Stimulated activated naive CD8-positive, alpha-beta T cell treated with anti-CD3 and anti-CD28 coated beads, Interleukin-15, Interleukin-2, amounts not matched to agents 100 U/mL and 50 U/mL, for 24 hours (primary cell): ENCODE data around the gene GABRA4.
A peak's percentile ranks its signal among the peaks of the same experiment; 100 is the strongest.

Experiments
- ATAC-seq: fragments of 150-1000 bp; cut with Tn5 transposase; one replicate; pipeline ENCODE4 v1.10.0; 2021
- DNase-seq: peaks from one replicate; pipeline ENCODE4 v3.0.0; 2021

GABRA4 gene

DNA sequence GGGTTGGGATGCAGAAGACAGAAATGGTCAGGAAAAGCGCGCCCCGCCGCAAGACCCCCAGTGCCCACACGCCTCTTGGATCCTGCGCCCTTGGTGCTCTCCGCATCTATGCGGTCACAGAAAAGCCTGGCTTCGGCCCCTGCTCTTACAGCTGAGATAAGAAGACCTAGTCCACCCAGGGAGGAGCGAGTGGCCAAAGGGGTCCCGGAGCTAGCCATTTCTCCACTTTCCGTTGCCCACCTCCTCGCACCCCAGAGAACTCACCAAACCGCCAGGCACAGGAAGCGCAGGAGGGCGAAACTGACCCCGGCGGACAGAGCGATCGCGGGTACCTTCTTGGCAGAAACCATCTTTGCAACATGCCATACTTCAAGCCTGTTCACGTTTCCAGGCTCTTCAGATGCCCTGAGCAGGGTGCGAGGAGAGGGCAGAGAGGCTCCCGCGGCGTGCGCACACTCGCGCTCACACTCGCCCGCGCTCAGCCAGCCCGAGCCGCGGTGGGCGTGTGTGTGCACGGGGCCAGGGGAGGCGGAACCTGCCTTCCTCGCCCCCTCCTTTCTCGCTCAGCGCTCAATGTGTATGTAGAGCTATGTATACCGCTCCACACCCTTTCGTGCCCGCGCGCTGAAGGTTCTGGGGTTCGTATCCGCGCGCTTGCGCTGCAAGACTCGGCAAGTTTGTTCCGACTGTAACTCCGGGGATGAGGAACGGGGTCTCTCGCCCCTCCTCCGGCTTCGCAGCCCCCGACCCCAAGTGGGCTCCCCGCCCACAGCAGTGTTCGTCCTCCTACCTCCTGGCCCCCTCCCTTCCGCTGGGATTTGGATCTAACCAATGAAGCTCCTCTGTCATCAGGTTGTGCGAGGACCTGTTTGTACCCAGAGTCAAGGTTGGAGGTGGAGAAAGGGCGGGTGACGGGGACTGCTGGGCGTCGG is at the start of gene GABRA4:
Gene GABRA4, minus strand, starts transcription at position 507 of the 932 bp plus-strand sequence. Its CDS starts 157 bp downstream, at position 350.
- no peak for DNase-seq
- ATAC-seq, result no peak

GRCh38 chr4:47040828-47041227 is 47.4 kb upstream of the GABRA4 start:
- ATAC-seq, result no peak
- no peak for DNase-seq

- ATAC-seq, result no peak
- no peak for DNase-seq
Measured at GRCh38 chr4:47038263-47038662, 44.9 kb upstream of the GABRA4 start.

- DNase-seq, result peak; percentile 59
- peak; percentile 88 for ATAC-seq
Measured at GRCh38 chr4:47032405-47033106, 39.2 kb upstream of the GABRA4 start.

DNA sequence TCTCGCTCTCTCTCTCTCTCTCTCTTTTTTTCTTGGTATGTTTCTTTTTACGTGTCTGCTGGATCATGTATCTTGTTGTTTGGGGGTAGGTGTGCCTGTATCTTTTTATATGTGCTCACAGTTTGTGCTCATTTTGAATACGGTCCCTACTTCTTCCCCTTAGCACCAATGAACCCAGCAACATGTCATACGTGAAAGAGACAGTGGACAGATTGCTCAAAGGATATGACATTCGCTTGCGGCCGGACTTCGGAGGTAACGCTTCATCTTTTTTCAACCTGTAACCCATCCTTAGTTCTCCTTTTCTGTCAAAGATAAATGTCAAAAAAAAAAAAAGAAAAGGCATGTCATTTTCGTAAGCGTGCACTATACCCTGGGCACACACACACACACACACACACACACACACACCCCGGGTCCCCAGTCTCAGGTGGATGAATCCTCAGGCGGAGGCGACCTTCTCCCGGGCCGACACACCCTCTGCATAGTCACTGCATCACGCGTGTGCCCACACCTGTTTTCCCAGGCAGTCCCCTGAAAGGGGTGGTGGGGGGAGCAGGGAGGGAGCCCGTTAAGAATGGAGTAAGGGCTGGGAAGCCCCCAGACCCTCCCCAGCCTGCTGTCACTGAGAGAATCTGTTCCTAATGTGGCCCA is 38.5 kb upstream of the GABRA4 start:
- DNase-seq, result no peak

GRCh38 chr4:47031011-47031678 is 37.8 kb upstream of the GABRA4 start, which contains the start of gene GABRB1:
TSS of gene GABRB1 (plus strand) at chr4:47031567.
- ATAC-seq, result no peak
- peak; percentile 13 for DNase-seq

More for the DNA sequence above, 38.5 kb upstream of the GABRA4 start:
- no peak for ATAC-seq

GRCh38 chr4:47017494-47017893 is 24.1 kb upstream of the GABRA4 start:
- no peak for DNase-seq
- no peak for ATAC-seq

GRCh38 chr4:47017081-47017480 is 23.7 kb upstream of the GABRA4 start:
- DNase-seq, result no peak
- no peak for ATAC-seq

- no peak for ATAC-seq
- DNase-seq, result no peak
Measured at GRCh38 chr4:47013373-47013772, 20.0 kb upstream of the GABRA4 start.

GRCh38 chr4:47012676-47013075 is 19.3 kb upstream of the GABRA4 start:
- ATAC-seq (no peak), DNase-seq (no peak)

DNA sequence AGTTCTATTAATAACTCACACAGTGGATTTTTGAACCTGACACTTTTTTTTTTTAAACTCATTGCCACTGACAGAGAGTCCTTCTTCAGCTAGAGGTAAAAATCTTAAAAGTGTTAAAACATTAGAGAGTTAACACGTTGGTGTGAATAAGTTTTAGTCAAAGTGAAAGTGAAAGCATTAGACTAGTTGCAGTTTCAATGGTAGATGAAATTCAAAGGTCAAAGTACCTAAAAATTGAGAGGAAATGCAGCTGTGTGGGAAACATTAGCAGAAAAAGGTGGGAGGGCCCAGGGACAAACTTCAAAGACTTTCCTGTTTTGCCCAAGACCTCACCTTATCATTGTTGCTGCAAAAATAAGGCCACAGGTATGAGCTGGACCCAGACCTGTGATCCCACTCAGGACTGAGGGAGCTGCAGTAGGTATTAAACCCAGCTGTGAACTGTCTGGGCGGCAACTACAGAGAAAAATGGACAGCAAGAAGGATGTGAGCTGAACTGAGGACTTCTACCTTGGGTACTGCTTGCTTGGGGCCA is 17.6 kb upstream of the GABRA4 start:
- ATAC-seq (peak; percentile 19), DNase-seq (no peak)

- no peak for DNase-seq
- ATAC-seq, result no peak
Measured at GRCh38 chr4:47010347-47010911, 17.0 kb upstream of the GABRA4 start.

GRCh38 chr4:47002580-47002979 is 9.2 kb upstream of the GABRA4 start:
- ATAC-seq, result no peak
- no peak for DNase-seq

GRCh38 chr4:47000406-47000805 is 7.0 kb upstream of the GABRA4 start:
- DNase-seq (no peak), ATAC-seq (no peak)

DNA sequence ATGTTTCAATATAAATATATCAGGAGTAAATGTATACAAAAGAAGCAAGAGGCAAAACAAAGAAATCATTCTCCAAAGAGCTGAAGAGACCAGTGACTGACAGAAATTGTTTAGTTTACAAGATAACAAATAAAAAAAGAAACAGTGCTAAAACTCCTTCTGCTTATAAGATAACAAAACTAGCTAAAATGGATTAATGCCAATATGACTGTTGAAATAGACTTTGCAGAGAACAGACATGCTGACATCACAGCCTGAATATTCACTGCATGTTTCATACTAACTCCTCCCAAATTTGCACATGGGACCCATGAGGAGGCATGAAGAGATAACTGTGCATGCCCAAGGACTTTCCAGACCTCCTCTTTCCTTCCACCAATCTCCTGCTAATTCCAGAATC is 6.2 kb upstream of the GABRA4 start:
- ATAC-seq (no peak), DNase-seq (no peak)

DNA sequence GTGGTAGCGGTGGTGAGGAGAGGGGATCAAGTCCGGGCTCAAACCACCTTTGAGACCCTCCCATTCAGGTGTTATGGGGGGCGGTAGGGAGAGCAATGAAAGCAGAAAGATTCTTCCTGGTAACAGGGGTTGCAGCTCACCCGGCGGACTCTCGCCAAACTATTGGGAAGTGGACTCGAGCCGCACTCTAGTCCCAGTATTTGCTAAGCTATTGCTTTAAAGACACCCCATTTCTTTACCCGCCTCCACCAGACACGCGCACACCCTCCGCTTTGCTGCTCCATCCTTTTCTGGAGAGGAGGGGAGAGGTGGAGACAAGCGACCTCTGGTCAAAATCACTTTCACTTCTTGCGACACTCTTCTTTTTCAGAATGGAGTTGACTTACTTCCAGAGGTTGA is 625 bp upstream of the GABRA4 start:
- DNase-seq (no peak), ATAC-seq (no peak)

- no peak for ATAC-seq
- DNase-seq, result no peak
Measured at GRCh38 chr4:46992338-46992737, 1.0 kb downstream of the GABRA4 start.

DNA sequence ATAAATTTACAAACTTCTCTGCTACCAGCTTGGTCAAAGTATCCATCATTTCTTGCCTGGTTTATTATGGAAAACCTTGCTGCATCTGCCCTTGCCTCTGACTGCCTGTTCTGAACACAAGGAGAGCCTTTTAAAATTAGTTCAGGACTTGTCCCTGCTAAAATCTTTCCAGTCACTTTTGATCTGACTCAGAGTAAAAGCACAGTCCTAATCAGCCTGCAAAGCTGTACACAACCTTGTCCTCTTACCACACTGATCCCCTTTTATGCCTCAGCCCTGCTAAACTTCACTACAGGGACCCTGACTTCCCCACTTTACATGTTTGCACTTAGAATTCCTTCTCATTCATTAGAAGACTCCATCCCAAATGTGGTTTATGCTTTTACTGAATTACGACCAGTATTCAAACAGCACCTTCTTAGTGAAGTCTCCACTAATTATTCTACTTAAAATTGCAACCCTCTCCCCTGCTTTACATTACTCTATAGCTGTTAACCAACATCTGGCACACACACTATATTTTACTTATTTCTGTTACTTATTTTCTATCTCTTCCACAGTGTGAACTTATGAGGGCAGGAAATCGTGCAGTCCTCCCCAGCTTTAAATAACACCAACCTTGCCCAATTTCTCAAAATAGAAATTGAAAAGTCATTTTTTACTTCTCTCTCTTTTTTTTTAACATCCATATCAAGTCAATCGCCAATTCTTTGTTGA is 6.3 kb downstream of the GABRA4 start:
- DNase-seq, result no peak
- ATAC-seq, result no peak

DNA sequence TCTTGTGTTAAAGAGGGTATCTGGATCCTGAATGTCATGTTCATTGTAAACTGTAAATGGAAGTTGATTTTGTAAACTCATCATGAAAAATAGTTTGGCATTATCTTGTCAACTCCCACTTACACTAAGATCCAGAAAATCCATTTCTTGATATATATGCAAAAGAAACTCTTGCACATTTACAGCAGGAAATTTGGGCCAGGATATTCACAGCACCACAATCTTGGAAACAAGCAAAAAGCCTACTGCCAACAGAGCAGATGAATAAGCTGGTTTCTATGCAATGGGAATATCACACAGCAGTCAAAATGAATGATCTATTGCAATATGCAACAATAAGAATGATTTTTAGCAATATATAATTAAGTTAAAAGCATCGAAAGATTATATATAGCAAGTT is 8.6 kb downstream of the GABRA4 start:
- no peak for ATAC-seq

DNA sequence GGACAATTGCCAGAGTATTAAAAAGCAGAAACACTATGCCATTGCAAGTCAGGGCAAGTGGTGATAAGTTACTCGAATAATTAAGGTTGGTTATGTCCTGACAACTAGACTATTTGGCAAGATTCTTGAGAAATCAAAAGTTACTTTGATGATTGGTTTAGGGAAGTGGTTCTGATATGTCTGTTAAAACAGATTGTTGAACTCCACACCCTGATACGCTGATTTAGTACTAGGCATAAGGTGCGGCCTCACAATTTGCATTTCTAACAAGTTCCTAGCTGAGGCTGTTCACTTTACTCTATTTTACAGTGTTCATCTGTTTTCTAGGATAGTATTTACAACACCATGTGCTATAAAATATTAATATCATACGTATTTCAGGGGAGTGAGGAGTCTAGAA is 12.5 kb downstream of the GABRA4 start:
- no peak for ATAC-seq
- no peak for DNase-seq

More for the DNA sequence above, 8.6 kb downstream of the GABRA4 start:
- no peak for DNase-seq

- no peak for ATAC-seq
Measured at GRCh38 chr4:46979726-46980125, 13.7 kb downstream of the GABRA4 start.

More at GRCh38 chr4:46979726-46980125, 13.7 kb downstream of the GABRA4 start:
- DNase-seq, result no peak
